ENCODE results near the gene LANCL2.
A peak's percentile ranks its signal among the peaks of the same experiment; 100 is the strongest.
"Not testable (repeated sequence)": the region's sequence is repeated elsewhere in the genome, so short reads cannot be mapped to it uniquely, and the experiment has no call there.

The LANCL2 gene

GRCh38 chr7:55352947-55353273, 12.2 kb upstream of the LANCL2 start:
- DNase-seq; in situ Hi-C loops (cut with MboI; ENCODE audit: low pct_unique_long_range_greater_than_20kb, low sequenced_read_pairs): not testable (repeated sequence)

DNA sequence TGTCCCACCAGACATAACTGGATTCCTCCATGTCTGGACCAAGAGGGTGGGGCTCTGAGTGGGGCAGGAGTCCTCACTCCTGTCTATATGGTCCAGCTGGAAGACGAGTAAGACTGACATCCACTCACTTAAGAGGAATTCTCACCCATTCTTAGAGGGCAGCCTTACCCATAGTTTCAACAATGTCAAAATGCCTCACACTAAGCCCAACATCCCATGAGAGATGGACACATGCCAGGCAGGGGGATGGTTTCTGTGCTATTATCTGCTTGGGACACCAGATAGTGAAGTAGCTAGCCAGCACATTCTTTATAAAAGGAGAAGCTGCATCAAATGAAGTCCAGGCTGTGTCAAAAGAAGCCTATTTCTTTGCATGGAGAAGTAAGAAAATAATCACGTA, 4.7 kb upstream of the LANCL2 start:
- in situ Hi-C loops (cut with MboI; ENCODE audit: low pct_unique_long_range_greater_than_20kb, low sequenced_read_pairs): no loop called here
- no peak for DNase-seq

DNA sequence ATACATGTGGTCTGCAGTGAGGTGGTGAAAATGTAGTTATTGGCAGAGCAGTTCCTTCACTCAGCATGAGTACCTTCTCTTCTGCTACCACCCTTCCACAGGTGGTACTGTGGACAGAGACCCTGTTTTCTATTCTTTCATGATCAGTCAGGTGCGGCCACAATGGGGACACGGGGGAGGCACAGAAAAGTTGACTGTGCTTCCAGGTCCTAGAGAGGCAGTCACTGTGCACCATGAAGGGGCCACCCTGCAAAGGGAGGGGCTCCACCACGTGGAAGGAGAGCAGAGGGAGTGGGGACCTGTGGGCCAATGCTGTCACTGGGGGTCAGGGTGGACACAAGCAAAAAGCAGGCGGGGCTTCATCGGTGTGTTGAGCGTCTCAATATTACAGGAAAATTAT, 3.6 kb upstream of the LANCL2 start:
- DNase-seq: no peak
- in situ Hi-C loops (cut with MboI; ENCODE audit: low pct_unique_long_range_greater_than_20kb, low sequenced_read_pairs): no loop called here

DNA sequence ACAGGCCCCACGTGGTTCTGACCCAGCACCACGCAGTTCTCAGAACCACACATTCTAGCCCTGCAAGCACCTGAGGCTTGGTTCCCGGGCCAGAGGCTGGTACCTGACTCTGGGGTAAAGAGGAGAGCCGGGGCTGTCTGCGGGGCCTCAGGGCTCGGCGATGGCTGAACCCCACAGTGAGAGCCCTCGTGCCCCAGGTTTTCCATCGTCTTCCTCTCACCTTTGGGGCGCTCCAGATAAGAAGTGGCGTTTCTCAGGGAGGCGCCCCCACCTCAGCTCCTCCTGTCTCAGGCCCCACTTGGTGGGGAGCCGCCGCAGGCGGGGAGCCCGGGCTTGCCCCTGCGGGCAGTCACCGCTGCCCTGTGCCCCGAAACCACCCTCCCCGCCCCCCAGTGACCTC, 2.2 kb upstream of the LANCL2 start:
- in situ Hi-C loops (cut with MboI; ENCODE audit: low pct_unique_long_range_greater_than_20kb, low sequenced_read_pairs): no loop called here

GRCh38 chr7:55363386-55364170, 1.6 kb upstream of the LANCL2 start:
- no peak for DNase-seq
- in situ Hi-C loops (cut with MboI; ENCODE audit: low pct_unique_long_range_greater_than_20kb, low sequenced_read_pairs): no loop called here

More for the DNA sequence above, 2.2 kb upstream of the LANCL2 start:
- no peak for DNase-seq

- in situ Hi-C loops (cut with MboI; ENCODE audit: low pct_unique_long_range_greater_than_20kb, low sequenced_read_pairs): no loop called here
Measured at GRCh38 chr7:55365675-55366460, 731 bp downstream of the LANCL2 start.

DNA sequence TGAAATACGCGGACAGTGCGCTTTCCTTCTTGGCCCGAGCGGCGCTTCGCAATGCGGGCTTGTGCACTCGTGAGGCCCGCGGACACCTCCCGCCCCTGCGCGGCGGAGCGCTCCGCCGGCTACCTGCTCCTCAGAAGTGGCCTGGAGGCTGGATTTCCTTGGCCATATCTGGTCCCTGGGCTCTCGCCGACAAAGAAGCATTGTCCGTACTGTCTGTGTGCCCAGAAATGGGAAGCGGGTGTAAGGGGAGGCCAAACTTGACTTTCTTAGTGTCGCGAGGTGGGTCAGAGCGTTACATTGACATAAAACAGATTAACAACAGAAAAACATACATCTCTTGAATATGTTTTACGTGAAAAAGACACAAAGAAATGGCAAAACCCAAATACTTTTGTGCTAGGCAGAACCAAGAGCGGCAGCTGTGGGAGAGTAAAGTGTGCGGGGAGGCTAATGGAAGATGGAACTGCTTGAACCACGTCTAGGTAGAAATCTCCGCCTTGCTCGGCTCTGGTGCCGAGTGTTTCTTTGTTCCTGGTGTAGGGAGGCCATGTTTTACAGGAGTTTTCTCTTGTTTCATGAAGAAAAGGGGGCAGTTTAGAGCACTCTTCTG, 1.4 kb downstream of the LANCL2 start:
- peak; percentile 52 for DNase-seq
- in situ Hi-C loops (cut with MboI; ENCODE audit: low pct_unique_long_range_greater_than_20kb, low sequenced_read_pairs): no loop called here

More at GRCh38 chr7:55365675-55366460, 731 bp downstream of the LANCL2 start:
- peak; percentile 94 for DNase-seq

DNA sequence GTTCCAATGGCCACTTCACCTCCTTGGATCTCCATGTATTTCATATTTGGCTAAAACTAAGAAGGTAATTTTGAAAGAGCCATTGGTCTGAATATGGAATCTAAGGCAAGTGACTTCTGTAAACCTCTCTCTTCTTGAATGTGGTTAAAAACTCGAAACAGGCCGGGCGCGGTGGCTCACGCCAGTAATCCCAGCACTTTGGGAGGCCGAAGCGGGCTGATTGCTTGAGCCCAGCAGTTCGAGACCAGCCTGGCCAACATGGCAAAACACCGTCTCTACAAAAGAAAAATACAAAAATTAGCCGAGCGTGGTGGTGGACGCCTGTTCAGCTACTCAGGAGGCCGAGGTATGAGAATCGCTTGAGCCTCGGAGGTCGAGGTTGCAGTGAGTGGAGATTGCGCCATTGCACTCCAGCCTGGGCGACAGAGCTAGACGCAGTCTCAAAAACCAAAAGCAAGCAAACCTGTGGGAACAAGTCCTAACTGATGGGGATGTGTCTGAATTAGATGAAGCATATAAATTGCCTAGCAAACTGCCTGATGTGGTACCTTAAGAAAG, 2.2 kb downstream of the LANCL2 start:
- no peak for DNase-seq
- in situ Hi-C loops (cut with MboI; ENCODE audit: low pct_unique_long_range_greater_than_20kb, low sequenced_read_pairs): no loop called here

- in situ Hi-C loops (cut with MboI; ENCODE audit: low pct_unique_long_range_greater_than_20kb, low sequenced_read_pairs): no loop called here
- DNase-seq: no peak
Measured at GRCh38 chr7:55369427-55370400, 4.6 kb downstream of the LANCL2 start.

DNA sequence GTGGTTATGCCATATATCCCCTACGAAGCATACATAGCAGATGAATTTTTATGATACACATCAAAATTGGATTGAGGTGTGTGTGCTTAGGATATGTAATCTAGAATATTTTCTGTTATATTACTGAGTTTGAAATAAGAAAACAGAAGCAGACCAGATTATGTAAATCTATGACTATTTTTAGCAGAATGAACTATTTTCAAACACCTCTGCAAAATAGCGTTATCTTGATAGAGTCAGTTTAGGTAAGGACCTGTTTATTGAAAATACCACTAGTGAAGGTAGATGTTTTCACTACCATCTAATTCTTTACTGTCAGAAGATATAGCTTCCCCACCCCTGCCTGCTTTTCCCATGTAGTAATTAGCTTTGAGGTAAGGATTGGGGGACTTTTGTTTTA, 9.1 kb downstream of the LANCL2 start:
- in situ Hi-C loops (cut with MboI; ENCODE audit: low pct_unique_long_range_greater_than_20kb, low sequenced_read_pairs): no loop called here
- no peak for DNase-seq

DNA sequence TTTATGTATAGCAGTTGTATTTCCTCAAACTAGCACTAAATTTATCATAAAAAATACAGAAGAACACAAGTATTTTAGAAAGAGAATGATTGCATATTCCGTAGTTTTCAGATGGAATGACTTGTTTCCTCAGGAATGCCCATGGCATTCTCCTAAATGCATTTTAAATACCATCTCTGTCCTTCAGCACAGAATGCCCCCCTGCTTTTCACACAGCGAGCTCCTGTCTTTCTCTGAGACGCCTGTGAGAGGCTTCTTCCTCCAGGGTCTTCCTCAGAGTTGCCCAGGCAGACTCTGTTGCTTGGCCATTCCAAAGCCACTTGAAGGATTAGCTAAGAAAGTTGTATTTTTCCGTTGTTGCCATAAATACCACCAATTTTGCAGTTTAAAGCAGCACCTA, 10.1 kb downstream of the LANCL2 start:
- DNase-seq: no peak
- in situ Hi-C loops (cut with MboI; ENCODE audit: low pct_unique_long_range_greater_than_20kb, low sequenced_read_pairs): no loop called here

DNA sequence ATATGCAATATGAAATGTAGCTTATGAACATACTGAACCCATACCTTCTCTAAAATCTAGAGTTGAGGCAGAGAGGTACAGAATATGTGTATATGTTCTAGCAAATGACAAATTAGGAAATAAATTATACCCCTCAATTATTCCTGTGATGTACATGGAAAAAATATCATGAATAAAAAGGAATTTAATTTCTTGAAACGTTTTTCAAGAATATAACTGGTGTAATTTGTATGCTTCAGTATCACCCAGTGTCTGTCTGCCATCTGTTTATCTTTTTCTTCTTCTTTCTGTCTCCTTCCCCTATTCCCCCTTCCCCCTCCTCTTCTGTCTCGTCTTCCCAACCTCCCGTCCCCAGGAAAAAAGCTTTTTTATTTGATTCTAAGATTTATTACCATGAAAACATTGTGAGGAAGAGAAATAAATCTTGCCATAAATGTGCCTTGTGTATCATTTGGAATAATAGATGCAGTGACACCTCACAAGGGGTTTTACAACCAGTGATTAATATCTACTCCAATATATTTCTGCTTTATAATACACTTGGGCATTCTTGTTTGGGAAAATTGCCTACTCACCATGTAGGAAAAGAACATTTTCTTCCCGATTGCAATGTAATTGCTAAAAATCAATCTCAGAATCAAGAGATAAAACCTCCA, 12.2 kb downstream of the LANCL2 start:
- DNase-seq: no peak
- in situ Hi-C loops (cut with MboI; ENCODE audit: low pct_unique_long_range_greater_than_20kb, low sequenced_read_pairs): no loop called here

DNA sequence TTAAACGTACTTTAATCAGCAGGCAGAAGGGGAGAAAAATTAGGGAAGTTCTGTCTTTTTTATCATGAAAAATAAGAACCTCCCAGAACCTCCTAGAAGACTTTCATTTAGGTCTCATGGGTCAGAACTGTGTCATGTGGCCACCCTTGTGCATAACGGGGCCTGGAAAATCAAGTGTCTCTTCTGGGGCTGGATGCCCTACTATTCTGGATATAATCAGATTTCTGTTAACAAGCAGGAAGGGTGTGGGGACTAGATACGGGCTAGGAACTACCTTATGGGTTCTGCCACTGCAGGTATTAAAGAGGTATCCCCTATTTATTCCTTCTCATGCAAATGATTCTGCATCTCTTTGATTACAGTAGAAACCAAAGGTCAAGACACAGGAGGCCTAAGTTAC, 14.1 kb downstream of the LANCL2 start:
- in situ Hi-C loops (cut with MboI; ENCODE audit: low pct_unique_long_range_greater_than_20kb, low sequenced_read_pairs): no loop called here
- no peak for DNase-seq

- no peak for DNase-seq
- in situ Hi-C loops (cut with MboI; ENCODE audit: low pct_unique_long_range_greater_than_20kb, low sequenced_read_pairs): no loop called here
Measured at GRCh38 chr7:55381189-55381588, 16.1 kb downstream of the LANCL2 start.

DNA sequence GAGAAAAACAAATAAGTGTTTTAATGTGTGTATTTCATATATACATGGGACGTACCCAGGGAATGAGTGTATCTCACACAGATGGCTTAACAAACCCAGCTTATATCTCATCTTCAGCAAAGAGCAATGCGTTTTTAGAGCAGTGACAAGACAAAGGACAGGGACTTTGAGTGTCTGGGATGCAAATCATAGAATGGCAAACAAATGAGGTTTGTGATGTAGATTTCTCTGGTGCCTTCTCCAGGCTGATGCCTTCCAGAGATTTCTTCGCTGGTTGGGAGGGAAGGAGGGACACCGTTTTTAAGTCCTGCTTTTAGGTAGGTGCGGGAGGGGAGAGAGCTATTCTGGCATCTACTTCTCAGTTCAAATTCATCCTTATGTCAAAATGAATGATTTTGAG, 16.6 kb downstream of the LANCL2 start:
- in situ Hi-C loops (cut with MboI; ENCODE audit: low pct_unique_long_range_greater_than_20kb, low sequenced_read_pairs): no loop called here
- DNase-seq: no peak

- no peak for DNase-seq
- in situ Hi-C loops (cut with MboI; ENCODE audit: low pct_unique_long_range_greater_than_20kb, low sequenced_read_pairs): no loop called here
Measured at GRCh38 chr7:55382251-55382650, 17.1 kb downstream of the LANCL2 start.

- in situ Hi-C loops (cut with MboI; ENCODE audit: low pct_unique_long_range_greater_than_20kb, low sequenced_read_pairs): no loop called here
- DNase-seq: no peak
Measured at GRCh38 chr7:55386541-55386940, 21.4 kb downstream of the LANCL2 start.

All from KBM-7 (cell line).